Naive thymus-derived CD4-positive, alpha-beta T cell (primary cell): ENCODE results near the gene CLN5. TPM values are rescaled to one million over a fixed set of nuclear protein-coding genes. Genes with fewer than 3 reads are reported as not detected.
A peak's percentile ranks its signal among the peaks of the same experiment; 100 is the strongest.

Experiments
- ATAC-seq: fragments of 150-1000 bp; cut with Tn5 transposase; 2 replicates; pipeline ENCODE4 v1.10.0; 2021; ENCODE audit warnings: mild to moderate bottlenecking, moderate library complexity
- CTCF ChIA-PET: fragments of 350-600 bp; sonication (Branson Sonifier 250); formaldehyde crosslinking; loops from one replicate; lab custom pipeline; 2021; ENCODE audit warnings: antibody characterized with exemption; lab: Charles Lee
- POLR2A ChIA-PET: fragments of 350-600 bp; sonication (Branson Sonifier 250); formaldehyde crosslinking; loops from one replicate; lab custom pipeline; 2021; ENCODE audit warnings: antibody characterized with exemption, inconsistent platforms; lab: Charles Lee
- DNase-seq, 9 donors: peaks; one replicate each; pipeline versions ENCODE4 v3.0.0 to v3.0.0-alpha.2; 2020 to 2022; ENCODE audit warnings: mixed read lengths in 1 of 9
- H3K27ac ChIP-seq: one replicate; pipeline ENCODE4 v1.7.0; 2013; ENCODE audit warnings: mild to moderate bottlenecking, low read depth, low read length, moderate library complexity
- H3K27me3 ChIP-seq, 2 donors: one replicate each; pipeline ENCODE4 v1.7.0; 2013; ENCODE audit warnings: low read length in 2 of 2, mild to moderate bottlenecking in 2 of 2, moderate library complexity in 2 of 2; ENCODE audit not compliant: control insufficient read depth in 2 of 2, insufficient read depth in 2 of 2
- H3K36me3 ChIP-seq, 3 experiments: 1 replicate in 2 of 3; 2 replicates in 1 of 3; pipeline ENCODE4 v1.7.0; 2013; ENCODE audit warnings: low read length in 3 of 3, mild to moderate bottlenecking in 3 of 3, moderate library complexity in 1 of 3; ENCODE audit not compliant: insufficient read depth in 3 of 3, control insufficient read depth in 2 of 3
- H3K4me1 ChIP-seq, 2 donors: one replicate each; pipeline ENCODE4 v1.7.0; 2013; ENCODE audit warnings: low read length in 2 of 2, mild to moderate bottlenecking in 2 of 2, moderate library complexity in 1 of 2; ENCODE audit not compliant: control insufficient read depth in 2 of 2, insufficient read depth in 2 of 2
- H3K4me3 ChIP-seq: 2 replicates; pipeline ENCODE4 v1.7.0; 2013; ENCODE audit warnings: mild to moderate bottlenecking, low read length
- H3K9me3 ChIP-seq, 3 experiments: 1 replicate in 2 of 3; 2 replicates in 1 of 3; pipeline ENCODE4 v1.7.0; 2013; ENCODE audit warnings: low read length in 3 of 3; ENCODE audit not compliant: control insufficient read depth in 2 of 3
- H3K27ac Mint-ChIP-seq, 9 donors: one replicate each; pipeline ENCODE4 v1.8.0; 2020 to 2022; ENCODE audit warnings: mixed read lengths in 9 of 9, mild to moderate bottlenecking in 8 of 9, moderate library complexity in 5 of 9, inconsistent platforms in 2 of 9
- H3K27me3 Mint-ChIP-seq, 5 donors: one replicate each; pipeline ENCODE4 v1.8.0; 2021 to 2022; ENCODE audit warnings: mixed read lengths in 5 of 5, mild to moderate bottlenecking in 1 of 5
- H3K36me3 Mint-ChIP-seq, 5 donors: one replicate each; pipeline ENCODE4 v1.8.0; 2020 to 2022; ENCODE audit warnings: mixed read lengths in 5 of 5, mild to moderate bottlenecking in 3 of 5, inconsistent platforms in 1 of 5
- H3K4me1 Mint-ChIP-seq, 7 donors: one replicate each; pipeline ENCODE4 v1.8.0; 2020 to 2022; ENCODE audit warnings: mixed read lengths in 7 of 7, mild to moderate bottlenecking in 3 of 7, inconsistent platforms in 1 of 7
- H3K4me3 Mint-ChIP-seq, 10 donors: one replicate each; pipeline ENCODE4 v1.8.0; 2020 to 2022; ENCODE audit warnings: mild to moderate bottlenecking in 10 of 10, mixed read lengths in 10 of 10, moderate library complexity in 6 of 10, inconsistent platforms in 2 of 10
- H3K9me3 Mint-ChIP-seq, 11 donors: one replicate each; pipeline ENCODE4 v1.8.0; 2020 to 2022; ENCODE audit warnings: mixed read lengths in 11 of 11, mild to moderate bottlenecking in 4 of 11, inconsistent platforms in 1 of 11, moderate library complexity in 1 of 11
- intact Hi-C, 2 donors: fragments of 100-400 bp; cut with micrococcal nuclease; formaldehyde crosslinking; loops; one replicate each; pipeline ENCODE4 v1.15.1; 2023
- polyA plus RNA-seq, 2 donors: library from polyadenylated mRNA; unstranded; fragments of 300-500 nt; fragmentation: Illumina TruSeq; gene quantifications; one replicate each; pipeline ENCODE4 v1.2.3, GENCODE V29; 2021
- total RNA-seq, 6 experiments: library from RNA in 5 of 6; stranded (reverse) in 5 of 6; gene quantifications; 1 replicate in 5 of 6; 2 replicates in 1 of 6; pipeline ENCODE4 v1.2.3 and lab custom pipeline; 2021 to 2026

CLN5 gene
- total and polyA plus RNA-seq, 7 experiments from 2014 or later, result 18.9 to 45.3 (median 27.7) TPM

DNA sequence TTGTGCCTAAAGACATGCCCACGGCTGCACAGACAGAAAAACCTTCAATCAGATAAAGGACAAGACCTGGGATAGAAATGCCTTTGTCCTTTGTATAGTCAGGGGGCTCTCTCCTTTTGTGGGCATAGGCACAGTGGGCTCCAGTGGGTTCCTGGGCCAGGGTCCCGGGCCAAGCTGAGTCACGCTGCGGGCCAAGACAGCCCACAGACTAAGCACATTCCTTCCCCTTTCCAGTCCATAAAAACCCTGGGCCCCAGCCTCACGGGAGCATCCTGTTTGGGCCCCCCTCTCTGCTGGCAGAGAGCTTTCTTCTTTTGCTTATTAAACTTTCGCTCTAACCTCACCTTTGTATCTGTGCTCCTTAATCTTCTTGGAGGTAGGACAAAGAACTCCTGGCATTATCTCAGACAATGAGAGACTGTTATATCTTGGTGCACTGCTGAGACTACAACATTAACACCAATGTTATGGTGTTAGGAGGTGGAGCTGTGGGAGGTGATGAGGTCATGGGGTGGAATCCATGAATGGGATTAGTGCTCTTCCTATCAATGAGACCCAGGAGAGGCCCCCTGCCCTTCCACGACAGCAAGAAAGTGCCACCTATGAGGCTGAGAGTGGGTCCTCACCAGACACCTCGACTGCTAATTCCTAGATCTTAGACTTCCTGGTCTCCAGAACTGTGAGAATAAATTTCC is 55.9 kb downstream of the CLN5 start:
- Mint-ChIP-seq H3K27me3 (no peaks in the 10 kb centered on the region), H3K27ac (peak overlapping the region in 7 of 9 donors; percentile 5 to 65 (median 10)), H3K9me3 (peaks cover 0 to 2% (median 0%) of the 10 kb centered on the region in 11 donors), H3K36me3 (peaks cover 27 to 59% (median 38%) of the 10 kb centered on the region in 5 donors), H3K4me3 (no peak overlapping the region), H3K4me1 (peaks cover 0 to 9% (median 5%) of the 10 kb centered on the region in 7 donors)
- intact Hi-C loops, result no loop called here
- ChIA-PET POLR2A (interaction anchor here (1.2 kb wide), 1 partner anchor 22 kb away, joined by 3 read pairs; no protein-coding TSS in a partner anchor), CTCF (no interaction called here)
- no peak overlapping the region for H3K4me3 ChIP-seq
- peaks cover 4 to 66% (median 19%) of the 10 kb centered on the region in 3 experiments for H3K36me3 ChIP-seq
- no peak overlapping the region for H3K27ac ChIP-seq
- H3K27me3 ChIP-seq, result no peaks in the 10 kb centered on the region
- no peaks in the 10 kb centered on the region for H3K4me1 ChIP-seq
- DNase-seq, result no peak
- ATAC-seq, result no peak
- H3K9me3 ChIP-seq, result no peaks in the 10 kb centered on the region

GRCh38 chr13:77048681-77049080 is 56.8 kb downstream of the CLN5 start:
- H3K4me1 ChIP-seq, result no peaks in the 10 kb centered on the region
- ChIA-PET POLR2A (no interaction called here), CTCF (no interaction called here)
- peak overlapping the region; percentile 3 for H3K27ac ChIP-seq
- Mint-ChIP-seq H3K27ac (peak overlapping the region in 8 of 9 donors; percentile 8 to 85 (median 34)), H3K4me3 (no peak overlapping the region), H3K4me1 (peaks cover 0 to 8% (median 0%) of the 10 kb centered on the region in 7 donors), H3K27me3 (no peaks in the 10 kb centered on the region), H3K9me3 (peaks cover 0 to 2% (median 0%) of the 10 kb centered on the region in 11 donors), H3K36me3 (peaks cover 28 to 60% (median 39%) of the 10 kb centered on the region in 5 donors)
- H3K36me3 ChIP-seq, result peaks cover 8 to 73% (median 23%) of the 10 kb centered on the region in 3 experiments
- ATAC-seq, result peak; percentile 22
- H3K9me3 ChIP-seq, result no peaks in the 10 kb centered on the region
- H3K27me3 ChIP-seq, result no peaks in the 10 kb centered on the region
- H3K4me3 ChIP-seq, result no peak overlapping the region
- no peak for DNase-seq
- intact Hi-C loops, result no loop called here

- H3K27ac Mint-ChIP-seq, result peak overlapping the region in 1 of 9 donors; percentile 23
- peaks cover 9 to 92% (median 40%) of the 10 kb centered on the region in 3 experiments for H3K36me3 ChIP-seq
- no peaks in the 10 kb centered on the region for H3K27me3 Mint-ChIP-seq
- intact Hi-C loops, result no loop called here
- H3K36me3 Mint-ChIP-seq, result peaks cover 34 to 67% (median 47%) of the 10 kb centered on the region in 5 donors
- no peak overlapping the region for H3K4me3 Mint-ChIP-seq
- peaks cover 0 to 8% (median 0%) of the 10 kb centered on the region in 7 donors for H3K4me1 Mint-ChIP-seq
- no peaks in the 10 kb centered on the region for H3K4me1 ChIP-seq
- no peaks in the 10 kb centered on the region for H3K27me3 ChIP-seq
- no peak overlapping the region for H3K27ac ChIP-seq
- no peaks in the 10 kb centered on the region for H3K9me3 ChIP-seq
- POLR2A ChIA-PET, result no interaction called here
- H3K4me3 ChIP-seq, result no peak overlapping the region
- DNase-seq (no peak), ATAC-seq (no peak)
- peaks cover 0 to 2% (median 0%) of the 10 kb centered on the region in 11 donors for H3K9me3 Mint-ChIP-seq
- CTCF ChIA-PET, result no interaction called here
Observed at GRCh38 chr13:77053192-77053591, 61.3 kb downstream of the CLN5 start.

Other genes starting within 250 kb of the CLN5 start
- gene KCTD12, start 105.7 kb upstream of the CLN5 start, total RNA-seq, result 10 to 100 TPM in 4 of 5 experiments, 1 to 10 TPM in 1; 7.6 to 48.0 (median 14.0) TPM
- gene KCTD12, start 105.7 kb upstream of the CLN5 start, polyA plus RNA-seq, result under 1 TPM; 0.61 to 0.72 TPM
- not detected for gene ACOD1, start 43.6 kb upstream of the CLN5 start, total RNA-seq
- not detected for gene ACOD1, start 43.6 kb upstream of the CLN5 start, polyA plus RNA-seq
- 10 to 100 TPM; 44.2 to 94.2 (median 70.8) TPM for gene FBXL3, start 35.1 kb downstream of the CLN5 start, total RNA-seq
- 10 to 100 TPM; 42.0 to 57.0 TPM for gene FBXL3, start 35.1 kb downstream of the CLN5 start, polyA plus RNA-seq